Endothelial cell of umbilical vein (primary cell): ENCODE results near the gene PTRH1. TPM values are rescaled to one million over a fixed set of nuclear protein-coding genes. Genes with fewer than 3 reads are reported as not detected.

Experiments used
- BruUV-seq: library from RNA; stranded (reverse); fragments of 400-500 nt; replicated peaks from 2 replicates; lab custom pipeline; 2021; lab: Mats Ljungman, UMichigan
- CTCF ChIA-PET: fragments of 300-600, 350-600 bp; sonication (Branson Sonifier 250); formaldehyde crosslinking; loops from one replicate; lab custom pipeline; 2021; ENCODE audit warnings: antibody characterized with exemption, inconsistent platforms; lab: Charles Lee
- POLR2A ChIA-PET: fragments of 300-600, 350-600 bp; sonication (Branson Sonifier 250); formaldehyde crosslinking; loops from one replicate; lab custom pipeline; 2021; ENCODE audit warnings: antibody characterized with exemption, inconsistent platforms; lab: Charles Lee
- DNase-seq: peaks from one replicate; pipeline ENCODE4 v3.0.0-alpha.2; 2011; ENCODE audit warnings: low read depth, low spot score
- FAIRE-seq: peaks from 2 replicates; lab custom pipeline; 2011; peaks lifted over from hg19 to GRCh38; lab: Jason Lieb, UNC
- H2AFZ ChIP-seq: 2 replicates; pipeline ENCODE4 v1.6.0; 2012; ENCODE audit warnings: low read depth, low read length, control low read depth, inconsistent platforms
- H3K27ac ChIP-seq: 2 replicates; pipeline ENCODE4 v1.5.1; 2011; ENCODE audit warnings: low read depth, mild to moderate bottlenecking, control low read depth, low read length, moderate library complexity; ENCODE audit not compliant: insufficient read depth
- H3K27me3 ChIP-seq, 2 experiments: 2 replicates each; pipeline versions ENCODE4 v1.6.0 to v1.6.1; 2011; ENCODE audit warnings: low read length in 2 of 2, mixed read lengths in 1 of 2; ENCODE audit not compliant: control insufficient read depth in 2 of 2, insufficient read depth in 2 of 2
- H3K36me3 ChIP-seq, 2 experiments: 2 replicates in 1 of 2; 3 replicates in 1 of 2; pipeline ENCODE4 v1.5.1; 2011; ENCODE audit warnings: low read length in 2 of 2, mild to moderate bottlenecking in 1 of 2, moderate library complexity in 1 of 2; ENCODE audit not compliant: control insufficient read depth in 2 of 2, insufficient read depth in 2 of 2; ENCODE audit errors: extremely low read depth in 1 of 2
- H3K4me1 ChIP-seq: 3 replicates; pipeline ENCODE4 v1.5.1; 2011; ENCODE audit warnings: mild to moderate bottlenecking, low read length; ENCODE audit not compliant: control insufficient read depth, insufficient read depth; ENCODE audit errors: extremely low read depth
- H3K4me2 ChIP-seq: 2 replicates; pipeline ENCODE4 v1.6.1; 2011; ENCODE audit warnings: low read length, control low read depth, mixed read lengths; ENCODE audit not compliant: insufficient read depth
- H3K4me3 ChIP-seq, 3 experiments: fragments of 200-600 bp in 1 of 3; sonication (generic), shearing (Covaris generic) in 1 of 3; replicated peaks in 1 of 3; 2 replicates each; pipeline ENCODE4 v1.5.1; 2011 to 2016; ENCODE audit warnings: control low read depth in 3 of 3, low read length in 3 of 3, mild to moderate bottlenecking in 2 of 3, inconsistent platforms in 1 of 3, low read depth in 1 of 3, moderate library complexity in 1 of 3; ENCODE audit not compliant: insufficient read depth in 1 of 3
- H3K79me2 ChIP-seq: 2 replicates; pipeline ENCODE4 v1.6.0; 2012; ENCODE audit warnings: low read length, inconsistent platforms; ENCODE audit not compliant: control insufficient read depth, insufficient read depth
- H3K9ac ChIP-seq: replicated peaks from 2 replicates; pipeline ENCODE3; 2011; ENCODE audit warnings: low read length, control low read depth; ENCODE audit not compliant: insufficient read depth; ENCODE audit errors: extremely low read depth
- H3K9me1 ChIP-seq: replicated peaks from 3 replicates; pipeline ENCODE4 v1.6.0; 2011; ENCODE audit warnings: mild to moderate bottlenecking, low read length; ENCODE audit not compliant: control insufficient read depth, insufficient read depth; ENCODE audit errors: extremely low read depth
- H3K9me3 ChIP-seq: replicated peaks from 2 replicates; pipeline ENCODE4 v1.5.1; 2012; ENCODE audit warnings: low read length, inconsistent platforms; ENCODE audit not compliant: control insufficient read depth, insufficient read depth
- H4K20me1 ChIP-seq: replicated peaks from 2 replicates; pipeline ENCODE3; 2011; ENCODE audit warnings: mild to moderate bottlenecking, low read length; ENCODE audit not compliant: control insufficient read depth, insufficient read depth; ENCODE audit errors: extremely low read depth
- EZH2 ChIP-seq: IDR thresholded peaks from 2 replicates; pipeline ENCODE4 v1.6.1; 2012; ENCODE audit warnings: borderline replicate concordance, low read depth, mild to moderate bottlenecking, moderate library complexity, low read length, inconsistent platforms; ENCODE audit not compliant: severe bottlenecking
- FOS ChIP-seq: IDR thresholded peaks from 2 replicates; pipeline ENCODE4 v1.6.1; 2011; ENCODE audit warnings: mild to moderate bottlenecking, low read length, moderate library complexity, borderline replicate concordance; ENCODE audit not compliant: insufficient read depth
- GATA2 ChIP-seq: IDR thresholded peaks from 2 replicates; pipeline ENCODE4 v1.7.0; 2011; ENCODE audit warnings: low read depth, mild to moderate bottlenecking, moderate library complexity, mixed read lengths, low read length; ENCODE audit not compliant: insufficient read length, insufficient read depth
- JUN ChIP-seq: IDR thresholded peaks from 2 replicates; pipeline ENCODE4 v1.6.1; 2011; ENCODE audit warnings: borderline replicate concordance, low read depth; ENCODE audit not compliant: insufficient read length, insufficient read depth
- MYC ChIP-seq: IDR thresholded peaks from one replicate; pipeline ENCODE4 v1.6.1; 2011; ENCODE audit warnings: mild to moderate bottlenecking, low read depth, low read length
- POLR2A ChIP-seq: IDR thresholded peaks from 2 replicates; pipeline ENCODE4 v1.6.1; 2012; ENCODE audit warnings: low read depth, mild to moderate bottlenecking, control low read depth, low read length
- POLR2AphosphoS5 ChIP-seq: IDR thresholded peaks from 2 replicates; pipeline ENCODE4 v1.6.1; 2012; ENCODE audit warnings: low read depth, mild to moderate bottlenecking, control low read depth, low read length, moderate library complexity; ENCODE audit not compliant: insufficient read depth
- dilution Hi-C: fragments of 300-500 bp; cut with MboI; formaldehyde crosslinking; loops from one replicate; pipeline ENCODE4 v1.15.0; 2019; ENCODE audit warnings: low sequenced_read_pairs; ENCODE audit not compliant: extremely low pct_ligation_motif_present
- intact Hi-C: fragments of 100-400 bp; cut with micrococcal nuclease; formaldehyde crosslinking; loops from one replicate; pipeline ENCODE4 v1.10.0; 2022
- polyA plus RNA-seq, 4 experiments: library from polyadenylated mRNA; depleted of rRNA in 3 of 4; stranded (reverse) in 3 of 4; unstranded in 1 of 4; fragments of >200 nt; gene quantifications; 2 replicates each; pipeline versions ENCODE4 v1.2.1 to v1.2.3, GENCODE V29; 2011 to 2012; ENCODE audit warnings: missing spikeins in 1 of 4
- total RNA-seq: library from RNA; stranded (reverse); gene quantifications from 2 replicates; pipeline ENCODE4 v1.2.3, GENCODE V29; 2021
- TF ChIP-seq, protein P1 (sequence below): IDR thresholded peaks from 2 replicates; pipeline ENCODE4 v1.6.1; 2011; ENCODE audit not compliant: insufficient read depth, insufficient read length
- TF ChIP-seq, protein P2 (sequence below), 2 donors: IDR thresholded peaks; 1 replicate in 1 of 2; 2 replicates in 1 of 2; pipeline ENCODE4 v1.5.1; 2011; ENCODE audit warnings: low read length in 2 of 2, mild to moderate bottlenecking in 2 of 2, moderate library complexity in 2 of 2, control low read depth in 1 of 2, inconsistent platforms in 1 of 2, low read depth in 1 of 2; ENCODE audit not compliant: insufficient read depth in 1 of 2; ENCODE audit errors: extremely low read depth in 1 of 2

The PTRH1 gene
- total and polyA plus RNA-seq, 2 donors (not counting 3 experiments of a cell fraction or from before 2014, with no cell fraction given): 25.1 to 52.2 TPM

DNA sequence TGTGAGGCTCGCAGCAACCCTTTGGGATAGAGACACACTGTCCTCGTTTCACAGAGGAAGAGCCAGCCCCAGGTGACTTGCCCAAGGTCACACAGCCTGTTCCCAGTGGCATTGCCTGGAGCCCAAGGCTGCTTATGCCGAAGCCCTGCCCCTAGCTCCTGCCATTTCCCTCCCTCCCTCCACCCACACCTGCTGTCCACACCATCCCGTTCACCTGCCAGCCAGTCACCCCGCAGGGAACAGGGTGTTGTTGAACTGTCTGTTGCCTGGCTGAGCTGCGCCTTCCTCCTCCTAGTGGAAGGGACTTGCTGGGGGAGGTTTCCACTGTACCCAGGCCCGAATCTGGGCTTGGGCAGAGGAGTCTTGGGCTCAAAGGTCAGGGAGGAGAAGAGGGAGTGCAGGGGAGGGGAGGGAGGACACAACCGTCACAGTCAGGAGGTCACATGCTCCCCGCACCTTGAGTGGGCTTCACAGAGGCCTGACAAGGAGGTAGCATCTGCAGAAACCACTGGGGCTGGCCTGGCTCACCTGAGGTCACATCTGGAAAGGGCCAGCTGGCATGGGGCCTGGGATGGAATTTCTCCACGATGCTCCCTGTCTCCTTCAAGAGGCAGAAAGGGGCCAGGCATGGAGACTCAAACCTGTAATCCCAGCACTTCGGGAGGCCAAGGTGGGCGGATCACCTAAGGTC, 6.7 kb upstream of the PTRH1 start:
- TF ChIP-seq JUN: no peak
- TF ChIP-seq MYC: no peak
- TF ChIP-seq FOS: no peak
- TF ChIP-seq, protein P1, sequence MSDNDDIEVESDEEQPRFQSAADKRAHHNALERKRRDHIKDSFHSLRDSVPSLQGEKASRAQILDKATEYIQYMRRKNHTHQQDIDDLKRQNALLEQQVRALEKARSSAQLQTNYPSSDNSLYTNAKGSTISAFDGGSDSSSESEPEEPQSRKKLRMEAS: no peak
- TF ChIP-seq POLR2A: no peak
- no peak for TF ChIP-seq GATA2
- TF ChIP-seq POLR2AphosphoS5: no peak
- TF ChIP-seq, protein P2, sequence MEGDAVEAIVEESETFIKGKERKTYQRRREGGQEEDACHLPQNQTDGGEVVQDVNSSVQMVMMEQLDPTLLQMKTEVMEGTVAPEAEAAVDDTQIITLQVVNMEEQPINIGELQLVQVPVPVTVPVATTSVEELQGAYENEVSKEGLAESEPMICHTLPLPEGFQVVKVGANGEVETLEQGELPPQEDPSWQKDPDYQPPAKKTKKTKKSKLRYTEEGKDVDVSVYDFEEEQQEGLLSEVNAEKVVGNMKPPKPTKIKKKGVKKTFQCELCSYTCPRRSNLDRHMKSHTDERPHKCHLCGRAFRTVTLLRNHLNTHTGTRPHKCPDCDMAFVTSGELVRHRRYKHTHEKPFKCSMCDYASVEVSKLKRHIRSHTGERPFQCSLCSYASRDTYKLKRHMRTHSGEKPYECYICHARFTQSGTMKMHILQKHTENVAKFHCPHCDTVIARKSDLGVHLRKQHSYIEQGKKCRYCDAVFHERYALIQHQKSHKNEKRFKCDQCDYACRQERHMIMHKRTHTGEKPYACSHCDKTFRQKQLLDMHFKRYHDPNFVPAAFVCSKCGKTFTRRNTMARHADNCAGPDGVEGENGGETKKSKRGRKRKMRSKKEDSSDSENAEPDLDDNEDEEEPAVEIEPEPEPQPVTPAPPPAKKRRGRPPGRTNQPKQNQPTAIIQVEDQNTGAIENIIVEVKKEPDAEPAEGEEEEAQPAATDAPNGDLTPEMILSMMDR (IDR thresholded peaks at IDR 0.05; ENCODE audit: extremely low read depth in 1 of 2, insufficient read depth in 1 of 2, low read depth in 1 of 2, low read length in 2 of 2): no peak
- TF ChIP-seq EZH2: no peak
- intact Hi-C loops: no loop called here
- Histone ChIP-seq H3K36me3 (no peaks in the 10 kb centered on the region), H3K4me1 (no peaks in the 10 kb centered on the region), H3K4me2 (no peak overlapping the region), H3K4me3 (no peak overlapping the region), H3K79me2 (no peaks in the 10 kb centered on the region), H2AFZ (no peak overlapping the region), H3K27ac (no peak overlapping the region), H3K9ac (no peak overlapping the region), H3K9me1 (no peaks in the 10 kb centered on the region), H4K20me1 (no peaks in the 10 kb centered on the region), H3K27me3 (no peaks in the 10 kb centered on the region), H3K9me3 (no peaks in the 10 kb centered on the region)
- ChIA-PET CTCF (interaction anchor here (1.4 kb wide), 1 partner anchor 13 kb away, joined by 5 read pairs; the partner anchor contains the start of gene TOR2A), POLR2A (no interaction called here)
- dilution Hi-C loops: no loop called here
- DNase-seq (no peak), FAIRE-seq (no peak)
- no TSS peak for BruUV-seq
